AG04449 (cell line): Measurements from ENCODE around the gene ZFYVE19.

ENCODE experiments used
- CTCF ChIA-PET: fragments of 350-600 bp; formaldehyde crosslinking; extraction: SDS; loops from one replicate; lab custom pipeline; 2021; ENCODE audit warnings: antibody characterized with exemption; lab: Yijun Ruan, JAX
- POLR2A ChIA-PET: fragments of 400-600, 350-600 bp; formaldehyde crosslinking; extraction: SDS; loops from one replicate; lab custom pipeline; 2020; ENCODE audit warnings: antibody characterized with exemption, inconsistent platforms; lab: Yijun Ruan, JAX
- DNase-seq: peaks from one replicate; pipeline ENCODE4 v3.0.0-alpha.2; 2010; ENCODE audit warnings: low read depth, low spot score
- H3K4me3 ChIP-seq: 2 replicates; pipeline ENCODE4 v1.5.1; 2011; ENCODE audit warnings: low read depth, mild to moderate bottlenecking, control low read depth, low read length
- CTCF ChIP-seq: IDR thresholded peaks from one replicate; pipeline ENCODE4 v1.5.1; 2011; ENCODE audit warnings: mild to moderate bottlenecking, moderate library complexity, low read length, control low read depth, inconsistent platforms; ENCODE audit not compliant: insufficient read depth; ENCODE audit errors: missing control alignments

ZFYVE19 gene

DNA sequence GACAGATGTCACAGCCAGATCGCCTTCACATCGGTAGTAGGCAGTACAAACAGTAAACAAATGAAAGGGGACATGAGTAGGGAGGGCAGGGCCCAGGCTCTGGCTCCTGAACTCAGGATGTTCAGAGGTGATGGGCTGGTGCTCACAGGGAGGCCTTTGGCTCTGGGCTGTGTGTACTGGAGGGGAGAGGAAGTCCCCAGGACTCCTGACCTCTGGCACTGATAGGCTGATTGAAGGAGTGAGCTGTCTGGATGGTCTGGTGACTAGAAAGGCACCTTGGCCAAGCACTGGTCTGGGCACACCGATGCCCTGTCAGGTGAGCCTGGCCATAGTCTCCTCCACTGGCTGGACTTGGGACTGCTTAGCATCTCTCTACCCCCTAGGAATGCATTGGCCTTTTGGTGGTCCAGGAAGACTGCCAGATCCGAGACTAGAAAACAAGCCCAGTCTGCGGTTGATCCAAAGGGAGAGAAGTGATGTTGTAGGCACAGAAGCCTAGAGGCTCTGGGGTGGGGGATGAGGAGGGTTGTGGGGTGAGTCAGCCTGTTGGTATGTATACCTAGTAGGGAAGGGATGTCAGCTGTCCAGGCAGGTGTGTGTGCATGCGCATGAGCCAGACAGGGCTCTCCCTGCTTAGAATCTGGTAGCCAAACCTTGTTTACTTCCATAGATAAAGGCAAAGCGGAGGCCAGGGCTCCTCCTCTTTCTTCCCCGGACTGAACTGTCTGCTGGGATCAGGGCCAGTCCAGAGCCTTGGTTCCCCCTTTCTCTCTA, 38.8 kb downstream of the ZFYVE19 start:
- no peak overlapping the region for H3K4me3 ChIP-seq
- no peak for DNase-seq
- POLR2A ChIA-PET: no interaction called here
- CTCF ChIA-PET: no interaction called here
- TF ChIP-seq CTCF: no peak

DNA sequence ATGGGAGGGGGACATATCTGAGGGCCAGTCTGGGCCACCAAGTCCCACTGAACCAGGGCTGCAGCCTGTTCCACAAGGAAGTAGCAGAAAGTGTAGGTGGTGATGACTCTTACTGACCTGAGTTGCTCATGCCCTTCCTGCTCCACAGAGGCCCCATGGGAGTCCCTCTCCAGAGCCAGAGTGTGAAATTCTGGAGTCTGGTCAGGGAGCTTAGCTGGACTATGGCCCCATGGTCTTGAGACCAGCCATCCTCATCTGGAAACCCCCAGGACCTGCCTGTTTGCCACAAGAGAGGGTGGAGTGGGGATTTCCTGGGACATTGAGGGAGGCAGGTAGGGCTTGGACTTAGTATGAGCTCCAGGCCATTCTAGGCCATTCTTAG, 39.9 kb downstream of the ZFYVE19 start:
- no peak overlapping the region for H3K4me3 ChIP-seq
- DNase-seq: no peak
- POLR2A ChIA-PET: no interaction called here
- TF ChIP-seq CTCF: no peak
- CTCF ChIA-PET: interaction anchor here (0.7 to 1.3 kb wide), 2 partner anchors 40 to 47 kb away, joined by 3 to 9 read pairs; partner anchors contain the start of genes DNAJC17, VPS18 and ZFYVE19

GRCh38 chr15:40847223-40847961, 40.5 kb downstream of the ZFYVE19 start:
- no peak overlapping the region for H3K4me3 ChIP-seq
- no peak for TF ChIP-seq CTCF
- CTCF ChIA-PET: interaction anchor here (0.7 to 1.3 kb wide), 2 partner anchors 40 to 47 kb away, joined by 3 to 9 read pairs; partner anchors contain the start of genes DNAJC17, VPS18 and ZFYVE19
- POLR2A ChIA-PET: no interaction called here
- no peak for DNase-seq

DNA sequence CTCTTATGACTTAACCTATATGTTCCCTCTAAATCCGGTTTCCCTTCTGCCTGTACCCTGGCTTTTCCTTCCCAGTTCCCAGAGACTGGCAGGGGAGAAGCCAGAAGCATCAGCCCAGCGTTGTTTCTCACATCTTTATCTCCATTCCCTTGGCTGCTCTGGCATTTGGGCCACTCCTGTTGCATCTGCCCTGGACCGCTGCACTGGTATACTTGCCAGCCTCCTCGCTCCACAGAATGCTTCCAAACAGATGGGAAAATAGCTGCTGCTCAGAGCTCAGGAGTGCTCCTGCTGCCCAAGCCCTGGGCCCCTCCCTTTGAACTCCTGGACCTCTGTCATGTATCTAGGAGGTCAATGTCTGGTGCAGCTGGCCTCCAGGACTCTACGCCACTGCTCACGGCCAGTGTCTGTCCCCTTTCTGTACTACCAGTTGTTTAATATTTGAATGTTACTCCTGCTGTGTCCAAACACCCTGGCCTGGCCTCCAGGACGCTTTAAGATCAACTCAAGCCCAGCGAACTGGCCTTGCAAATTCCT, 43.8 kb downstream of the ZFYVE19 start:
- TF ChIP-seq CTCF: no peak
- no peak for DNase-seq
- CTCF ChIA-PET: no interaction called here
- H3K4me3 ChIP-seq: no peak overlapping the region
- POLR2A ChIA-PET: no interaction called here

GRCh38 chr15:40852529-40852928, 45.6 kb downstream of the ZFYVE19 start:
- DNase-seq: no peak
- no peak overlapping the region for H3K4me3 ChIP-seq
- CTCF ChIA-PET: no interaction called here
- POLR2A ChIA-PET: no interaction called here
- no peak for TF ChIP-seq CTCF
